NCI-H2196 (cell line): ENCODE measurements around the gene REEP3.
"Not testable (repeated sequence)": the region's sequence is repeated elsewhere in the genome, so short reads cannot be mapped to it uniquely, and the experiment has no call there.

ENCODE experiments used
- DNase-seq: peaks from one replicate; lab custom pipeline; 2025; ENCODE audit not compliant: unreplicated experiment; lab: John Stamatoyannopoulos, UW

The REEP3 gene

GRCh38 chr10:63547628-63548360 is 26.6 kb downstream of the REEP3 start:
- no peak for DNase-seq

GRCh38 chr10:63548860-63549259 is 27.7 kb downstream of the REEP3 start:
- DNase-seq = no peak

- no peak for DNase-seq
Observed at GRCh38 chr10:63549810-63550209, 28.6 kb downstream of the REEP3 start.

GRCh38 chr10:63553031-63553430 is 31.8 kb downstream of the REEP3 start:
- no peak for DNase-seq

- DNase-seq = no peak
Observed at GRCh38 chr10:63553473-63553872, 32.3 kb downstream of the REEP3 start.

- DNase-seq = no peak
Observed at GRCh38 chr10:63554657-63555056, 33.5 kb downstream of the REEP3 start.

GRCh38 chr10:63555330-63555729 is 34.1 kb downstream of the REEP3 start:
- no peak for DNase-seq

GRCh38 chr10:63558132-63558784 is 37.1 kb downstream of the REEP3 start:
- no peak for DNase-seq

- DNase-seq = no peak
Observed at GRCh38 chr10:63561341-63561740, 40.1 kb downstream of the REEP3 start.

GRCh38 chr10:63562391-63562790 is 41.2 kb downstream of the REEP3 start:
- DNase-seq = no peak

- no peak for DNase-seq
Observed at GRCh38 chr10:63562857-63563256, 41.7 kb downstream of the REEP3 start.

GRCh38 chr10:63563623-63564022 is 42.4 kb downstream of the REEP3 start:
- no peak for DNase-seq

- DNase-seq = not testable (repeated sequence)
Observed at GRCh38 chr10:63564731-63565130, 43.5 kb downstream of the REEP3 start.

- peak; percentile 9 for DNase-seq
Observed at GRCh38 chr10:63573068-63573697, 52.0 kb downstream of the REEP3 start.

- DNase-seq = no peak
Observed at GRCh38 chr10:63574011-63574410, 52.8 kb downstream of the REEP3 start.

- no peak for DNase-seq
Observed at GRCh38 chr10:63576501-63576900, 55.3 kb downstream of the REEP3 start.

GRCh38 chr10:63578501-63578900 is 57.3 kb downstream of the REEP3 start:
- DNase-seq = no peak

- DNase-seq = no peak
Observed at GRCh38 chr10:63579371-63580014, 58.3 kb downstream of the REEP3 start.

- DNase-seq = no peak
Observed at GRCh38 chr10:63582690-63583089, 61.5 kb downstream of the REEP3 start.

- DNase-seq = no peak
Observed at GRCh38 chr10:63583397-63583796, 62.2 kb downstream of the REEP3 start.

GRCh38 chr10:63583909-63584724 is 62.9 kb downstream of the REEP3 start:
- no peak for DNase-seq
